Measurements from ENCODE around the gene FCRL5. TPM values are rescaled to one million over a fixed set of nuclear protein-coding genes. Genes with fewer than 3 reads are reported as not detected.

Gene FCRL5
- total and polyA plus RNA-seq, 2 donors from 2014 or later = 10.3 TPM; not detected in 1

- Histone ChIP-seq H3K36me3 (ENCODE audit: control insufficient read depth in 2 of 3, insufficient read depth in 3 of 3, low read length in 3 of 3) (no peaks in the 10 kb centered on the region), H3K9ac (ENCODE audit: low read length in 3 of 3) (no peak overlapping the region), H3K9me3 (ENCODE audit: control insufficient read depth in 2 of 3, insufficient read depth in 1 of 3, low read length in 3 of 3) (no peaks in the 10 kb centered on the region), H3K27me3 (ENCODE audit: control insufficient read depth, insufficient read depth, low read length) (no peaks in the 10 kb centered on the region), H3K4me3 (ENCODE audit: low read length in 3 of 3) (no peak overlapping the region), H3K27ac (ENCODE audit: low read depth in 2 of 2, low read length in 2 of 2) (no peak overlapping the region), H3K4me1 (ENCODE audit: control insufficient read depth in 2 of 3, insufficient read depth in 2 of 3, low read depth in 1 of 3, low read length in 3 of 3) (no peaks in the 10 kb centered on the region)
- no peak for FAIRE-seq
- DNase-seq = no peak
- TF ChIP-seq, protein P1, sequence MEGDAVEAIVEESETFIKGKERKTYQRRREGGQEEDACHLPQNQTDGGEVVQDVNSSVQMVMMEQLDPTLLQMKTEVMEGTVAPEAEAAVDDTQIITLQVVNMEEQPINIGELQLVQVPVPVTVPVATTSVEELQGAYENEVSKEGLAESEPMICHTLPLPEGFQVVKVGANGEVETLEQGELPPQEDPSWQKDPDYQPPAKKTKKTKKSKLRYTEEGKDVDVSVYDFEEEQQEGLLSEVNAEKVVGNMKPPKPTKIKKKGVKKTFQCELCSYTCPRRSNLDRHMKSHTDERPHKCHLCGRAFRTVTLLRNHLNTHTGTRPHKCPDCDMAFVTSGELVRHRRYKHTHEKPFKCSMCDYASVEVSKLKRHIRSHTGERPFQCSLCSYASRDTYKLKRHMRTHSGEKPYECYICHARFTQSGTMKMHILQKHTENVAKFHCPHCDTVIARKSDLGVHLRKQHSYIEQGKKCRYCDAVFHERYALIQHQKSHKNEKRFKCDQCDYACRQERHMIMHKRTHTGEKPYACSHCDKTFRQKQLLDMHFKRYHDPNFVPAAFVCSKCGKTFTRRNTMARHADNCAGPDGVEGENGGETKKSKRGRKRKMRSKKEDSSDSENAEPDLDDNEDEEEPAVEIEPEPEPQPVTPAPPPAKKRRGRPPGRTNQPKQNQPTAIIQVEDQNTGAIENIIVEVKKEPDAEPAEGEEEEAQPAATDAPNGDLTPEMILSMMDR (IDR thresholded peaks at IDR 0.05; ENCODE audit: borderline replicate concordance, extremely low read depth, insufficient read depth) = no peak
- intact Hi-C loops (cut with DNase I) = no loop called here
These were observed 12.1 kb downstream of the FCRL5 start for GRCh38 chr1:157540160-157540748.

DNA sequence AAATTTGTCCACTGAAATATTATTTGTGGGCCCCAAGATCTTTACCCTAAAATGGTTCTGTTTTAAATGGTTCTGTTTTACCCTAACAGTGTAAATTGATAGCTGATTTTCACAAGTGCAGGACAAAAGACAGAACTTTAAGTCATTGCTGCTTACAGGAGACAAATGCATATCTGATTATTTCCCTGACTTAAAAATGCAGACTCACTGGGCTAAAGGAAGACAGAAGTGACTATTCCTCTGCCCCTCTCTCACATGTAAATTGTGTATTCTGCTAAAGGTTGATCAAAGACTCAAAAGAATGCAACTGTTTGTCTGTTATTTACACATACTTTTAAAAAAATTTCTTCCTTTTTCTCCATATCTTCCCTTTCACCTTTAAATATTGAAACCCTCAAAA lies 12.7 kb downstream of the FCRL5 start:
- Histone ChIP-seq H3K27me3 (ENCODE audit: control insufficient read depth, insufficient read depth, low read length) (no peaks in the 10 kb centered on the region), H3K4me3 (ENCODE audit: low read length in 3 of 3) (no peak overlapping the region), H3K9ac (ENCODE audit: low read length in 3 of 3) (no peak overlapping the region), H3K36me3 (ENCODE audit: control insufficient read depth in 2 of 3, insufficient read depth in 3 of 3, low read length in 3 of 3) (no peaks in the 10 kb centered on the region), H3K4me1 (ENCODE audit: control insufficient read depth in 2 of 3, insufficient read depth in 2 of 3, low read depth in 1 of 3, low read length in 3 of 3) (no peaks in the 10 kb centered on the region), H3K27ac (ENCODE audit: low read depth in 2 of 2, low read length in 2 of 2) (no peak overlapping the region), H3K9me3 (ENCODE audit: control insufficient read depth in 2 of 3, insufficient read depth in 1 of 3, low read length in 3 of 3) (no peaks in the 10 kb centered on the region)
- intact Hi-C loops (cut with DNase I) = no loop called here
- FAIRE-seq (no peak), DNase-seq (no peak)
- TF ChIP-seq, protein P1 (IDR thresholded peaks at IDR 0.05; ENCODE audit: borderline replicate concordance, extremely low read depth, insufficient read depth) = no peak

DNA sequence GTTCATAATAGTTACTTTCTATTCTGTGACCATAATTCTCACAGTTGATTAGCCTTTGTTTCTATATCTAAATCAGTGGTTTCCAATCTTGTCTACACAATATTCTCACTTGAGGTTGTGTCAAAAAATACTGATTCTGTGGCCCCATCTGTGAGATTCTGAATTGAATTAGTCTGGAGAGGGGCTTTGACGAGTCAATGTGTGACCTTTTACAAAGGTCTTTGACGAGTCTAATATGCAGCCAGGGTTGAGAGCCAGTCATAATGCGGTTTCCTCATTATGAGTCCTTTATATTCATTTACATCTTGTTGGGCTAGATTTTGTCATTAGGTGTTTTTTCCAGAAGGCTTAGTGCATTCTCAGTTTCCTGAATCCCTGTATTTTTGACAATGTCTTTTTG lies 19.7 kb downstream of the FCRL5 start:
- FAIRE-seq = no peak
- H3K9ac ChIP-seq (ENCODE audit: low read length in 3 of 3) = no peak overlapping the region
- no peaks in the 10 kb centered on the region for H3K36me3 ChIP-seq (ENCODE audit: control insufficient read depth in 2 of 3, insufficient read depth in 3 of 3, low read length in 3 of 3)
- H3K27me3 ChIP-seq (ENCODE audit: control insufficient read depth, insufficient read depth, low read length) = no peaks in the 10 kb centered on the region
- H3K4me3 ChIP-seq (ENCODE audit: low read length in 3 of 3) = no peak overlapping the region
- H3K4me1 ChIP-seq (ENCODE audit: control insufficient read depth in 2 of 3, insufficient read depth in 2 of 3, low read depth in 1 of 3, low read length in 3 of 3) = no peaks in the 10 kb centered on the region
- DNase-seq = no peak
- no peaks in the 10 kb centered on the region for H3K9me3 ChIP-seq (ENCODE audit: control insufficient read depth in 2 of 3, insufficient read depth in 1 of 3, low read length in 3 of 3)
- H3K27ac ChIP-seq (ENCODE audit: low read depth in 2 of 2, low read length in 2 of 2) = no peak overlapping the region
- intact Hi-C loops (cut with DNase I) = no loop called here
- TF ChIP-seq, protein P1 (IDR thresholded peaks at IDR 0.05; ENCODE audit: borderline replicate concordance, extremely low read depth, insufficient read depth) = no peak
